ENCODE data around the gene FZD10.

FZD10 gene

GRCh38 chr12:130131025-130131424 lies 31.2 kb upstream of the FZD10 start:
- DNase-seq (ENCODE audit: low spot score) (no peak), FAIRE-seq (no peak)

- FAIRE-seq (no peak), DNase-seq (ENCODE audit: low spot score) (no peak)
Measured at GRCh38 chr12:130131801-130132200, 30.5 kb upstream of the FZD10 start.

GRCh38 chr12:130132831-130133511 lies 29.3 kb upstream of the FZD10 start:
- DNase-seq (ENCODE audit: low spot score) (no peak), FAIRE-seq (no peak)

GRCh38 chr12:130133851-130134562 lies 28.3 kb upstream of the FZD10 start:
- DNase-seq (ENCODE audit: low spot score) (no peak), FAIRE-seq (no peak)

- DNase-seq (ENCODE audit: low spot score) (no peak), FAIRE-seq (no peak)
Measured at GRCh38 chr12:130134563-130134915, 27.7 kb upstream of the FZD10 start.

GRCh38 chr12:130136509-130137039 lies 25.7 kb upstream of the FZD10 start:
- no peak for FAIRE-seq
- no peak for DNase-seq (ENCODE audit: low spot score)

GRCh38 chr12:130137040-130138018 lies 24.9 kb upstream of the FZD10 start:
- no peak for DNase-seq (ENCODE audit: low spot score)
- no peak for FAIRE-seq

- no peak for DNase-seq (ENCODE audit: low spot score)
- FAIRE-seq, result no peak
Measured at GRCh38 chr12:130138478-130138877, 23.8 kb upstream of the FZD10 start.

- FAIRE-seq, result no peak
- DNase-seq (ENCODE audit: low spot score), result no peak
Measured at GRCh38 chr12:130139567-130140421, 22.5 kb upstream of the FZD10 start.

- FAIRE-seq, result no peak
- DNase-seq (ENCODE audit: low spot score), result no peak
Measured at GRCh38 chr12:130141105-130141504, 21.2 kb upstream of the FZD10 start.

- DNase-seq (ENCODE audit: low spot score) (no peak), FAIRE-seq (no peak)
Measured at GRCh38 chr12:130141901-130142683, 20.2 kb upstream of the FZD10 start.

GRCh38 chr12:130142736-130143135 lies 19.5 kb upstream of the FZD10 start:
- FAIRE-seq (no peak), DNase-seq (ENCODE audit: low spot score) (no peak)

- no peak for FAIRE-seq
- DNase-seq (ENCODE audit: low spot score), result no peak
Measured at GRCh38 chr12:130143136-130143535, 19.1 kb upstream of the FZD10 start.

- DNase-seq (ENCODE audit: low spot score) (no peak), FAIRE-seq (no peak)
Measured at GRCh38 chr12:130144256-130144655, 18.0 kb upstream of the FZD10 start.

GRCh38 chr12:130145731-130146130 lies 16.5 kb upstream of the FZD10 start:
- DNase-seq (ENCODE audit: low spot score), result no peak
- FAIRE-seq, result no peak

GRCh38 chr12:130146176-130146931 lies 15.9 kb upstream of the FZD10 start:
- FAIRE-seq (no peak), DNase-seq (ENCODE audit: low spot score) (no peak)

- DNase-seq (ENCODE audit: low spot score) (no peak), FAIRE-seq (no peak)
Measured at GRCh38 chr12:130147875-130148596, 14.2 kb upstream of the FZD10 start.

GRCh38 chr12:130151846-130152245 lies 10.4 kb upstream of the FZD10 start:
- DNase-seq (ENCODE audit: low spot score), result no peak
- FAIRE-seq, result no peak

GRCh38 chr12:130152386-130152785 lies 9.9 kb upstream of the FZD10 start:
- DNase-seq (ENCODE audit: low spot score) (no peak), FAIRE-seq (no peak)

All from urothelium cell line (cell line).